Measurements from ENCODE around the gene NAA20.

- TF ChIP-seq POLR2AphosphoS5 (IDR thresholded peaks at IDR 0.05; ENCODE audit: borderline replicate concordance, low read depth, low read length) (no peak), EZH2 (IDR thresholded peaks at IDR 0.05) (no peak)
Measured at GRCh38 chr20:19993958-19994669, 23.0 kb upstream of the NAA20 start.
